A172 (cell line): ENCODE measurements around the gene ELN. TPM values are rescaled to one million over a fixed set of nuclear protein-coding genes. Genes with fewer than 3 reads are reported as not detected.

ENCODE experiments used
- DNase-seq: peaks from one replicate; pipeline ENCODE4 v3.0.0-alpha.2; 2015; ENCODE audit warnings: low spot score
- total RNA-seq: library from RNA; depleted of rRNA; stranded (reverse); fragments of >200 nt; shearing (Covaris generic); gene quantifications from 2 replicates; pipeline ENCODE4 v1.2.3, GENCODE V29; 2014

Gene ELN
- total RNA-seq, 1 experiment from 2014 or later: 0.50 TPM

DNA sequence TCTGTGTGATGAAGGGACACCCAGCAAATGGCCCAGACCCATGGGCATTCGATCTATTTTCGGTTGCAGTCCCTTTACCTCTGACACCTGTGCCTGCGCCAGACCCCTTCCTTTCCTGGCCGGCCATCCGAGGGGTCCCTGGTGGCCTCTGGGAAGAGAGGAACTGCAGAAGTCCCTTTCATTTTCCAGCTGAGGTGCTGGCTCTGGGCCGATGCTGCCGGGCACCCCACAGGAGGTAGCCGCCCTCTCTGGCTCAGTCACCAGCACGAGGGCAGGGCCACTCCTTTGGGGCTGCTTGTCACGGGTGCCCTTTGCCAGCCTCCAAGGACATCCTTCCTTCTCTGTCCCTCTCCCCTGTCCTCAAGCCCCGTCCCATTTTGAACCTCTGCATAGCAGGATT lies 4.2 kb upstream of the ELN start:
- no peak for DNase-seq

DNA sequence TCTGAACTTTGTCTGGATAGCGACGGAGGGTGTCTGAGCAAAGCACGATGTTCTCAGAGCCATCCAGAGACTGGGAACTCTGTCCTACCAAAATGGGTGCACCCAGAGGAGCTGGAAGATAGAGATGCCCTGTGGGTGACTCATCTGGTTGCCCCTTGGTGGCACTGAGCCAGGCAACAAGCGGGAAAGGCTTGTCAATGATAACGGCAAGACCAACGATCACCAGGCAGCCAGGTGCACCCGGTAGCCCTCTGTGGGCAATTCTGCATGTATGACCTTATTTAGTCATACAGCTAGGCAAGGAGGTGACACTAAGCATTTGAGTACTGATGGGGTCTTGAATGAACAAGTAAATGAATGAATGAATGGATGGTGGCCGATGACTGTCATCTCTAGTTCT lies 2.8 kb upstream of the ELN start:
- DNase-seq: peak; percentile 61

DNA sequence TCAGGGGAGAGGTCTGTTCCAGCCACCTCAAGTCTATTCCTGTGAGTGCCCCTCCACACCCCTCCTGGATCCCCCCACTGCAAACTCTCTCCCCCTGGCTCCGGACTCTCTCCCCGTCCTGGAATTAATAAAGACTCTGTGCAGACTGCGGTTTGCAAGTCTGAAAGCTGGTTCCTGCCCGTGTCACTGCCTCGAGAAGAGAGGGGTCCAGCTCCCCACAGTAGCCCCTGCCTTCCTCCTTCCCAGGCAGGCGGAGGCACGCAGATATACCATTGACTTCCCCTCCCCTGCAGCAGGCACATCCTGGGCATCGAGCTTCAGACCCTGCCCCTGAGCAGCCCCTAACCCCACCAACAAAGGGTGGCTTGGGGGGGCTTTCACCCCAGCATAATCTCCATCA lies 2.2 kb upstream of the ELN start:
- DNase-seq: no peak

DNA sequence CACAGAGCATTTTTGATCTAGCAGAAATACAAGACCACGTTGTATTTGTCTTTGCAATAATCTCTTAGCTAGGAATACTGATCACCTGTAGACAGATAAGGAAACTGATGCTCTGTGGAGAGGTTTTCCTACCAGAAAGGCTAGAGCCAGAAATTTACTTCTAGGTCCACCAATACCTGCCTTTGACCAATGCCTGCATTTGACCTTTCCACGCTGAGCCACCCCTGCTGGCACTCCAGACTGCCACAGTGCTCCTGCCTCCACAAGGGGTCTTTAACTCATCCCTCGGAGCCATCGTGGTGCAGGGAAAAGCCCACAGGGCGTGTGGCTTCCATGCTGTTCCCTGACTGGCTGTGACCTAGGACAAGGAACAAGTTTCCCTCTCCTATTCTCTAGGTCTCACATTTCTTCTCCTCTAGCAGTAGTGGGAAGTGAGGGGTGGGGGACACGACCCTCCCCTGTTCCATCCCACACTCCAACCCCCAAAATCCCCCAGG lies 1.5 kb upstream of the ELN start:
- DNase-seq: no peak

DNA sequence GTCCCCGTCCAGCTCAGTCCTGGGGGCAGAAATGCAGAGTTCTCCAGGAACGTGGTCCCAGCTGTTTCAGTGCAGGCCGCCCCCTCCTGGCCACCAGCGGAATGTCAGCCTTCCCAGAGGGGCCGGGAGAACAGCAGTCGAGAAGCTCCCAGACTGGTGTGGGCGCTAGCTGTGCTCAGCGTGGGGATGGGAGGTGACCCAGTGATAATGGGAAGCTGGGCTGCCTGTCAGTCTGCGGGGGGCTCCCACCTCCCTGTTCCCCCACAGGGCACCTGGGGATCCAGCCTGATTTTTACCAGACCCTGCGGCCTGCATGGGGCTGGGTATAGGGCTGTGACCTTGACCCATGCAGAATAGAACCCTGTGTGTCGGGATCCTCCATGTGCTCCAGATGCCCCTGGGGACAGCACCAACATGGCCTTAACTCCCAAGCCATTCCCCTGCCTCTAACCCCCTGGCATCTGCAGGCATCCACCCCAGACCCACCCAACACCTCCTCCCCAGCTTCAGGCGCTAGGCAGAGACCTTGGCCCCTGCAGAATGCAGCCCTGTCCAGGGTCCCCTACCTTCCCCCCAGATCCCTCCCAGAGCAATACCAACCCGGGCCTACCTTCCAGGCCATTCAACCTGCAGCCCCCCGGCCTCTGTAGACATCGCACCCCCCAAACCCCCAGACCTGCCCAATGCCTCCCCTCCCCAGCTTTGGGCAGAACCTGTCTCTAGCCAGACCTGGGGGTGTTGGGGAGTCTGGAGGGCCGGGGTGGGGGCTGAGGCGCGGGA lies 880 bp upstream of the ELN start:
- DNase-seq: peak; percentile 68

DNA sequence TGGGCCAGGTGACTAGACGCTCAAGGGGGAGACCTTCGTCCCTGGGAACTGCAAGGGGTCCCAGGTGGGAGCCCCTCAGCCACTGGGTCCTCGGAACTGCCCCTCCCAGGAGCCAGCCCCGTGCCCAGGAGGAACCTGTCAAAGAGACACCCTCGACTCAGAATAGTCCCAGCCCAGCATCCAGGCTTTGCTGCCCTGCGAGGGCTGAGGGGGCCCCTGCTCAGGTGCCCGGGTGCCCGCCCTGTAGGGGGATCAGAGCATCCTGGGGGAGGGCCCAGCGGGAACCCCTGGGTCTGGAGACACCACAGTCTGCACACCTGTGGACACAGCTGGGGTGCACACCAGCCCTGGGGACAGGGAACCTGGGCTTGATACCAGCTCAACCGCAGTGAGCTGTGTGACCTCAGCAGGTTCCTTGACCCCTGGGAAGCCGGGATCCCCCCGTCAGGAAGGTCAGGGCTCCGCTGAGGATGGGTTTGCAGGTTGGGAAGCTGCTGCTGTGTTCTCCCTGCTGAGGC lies 407 bp downstream of the ELN start:
- DNase-seq: no peak

DNA sequence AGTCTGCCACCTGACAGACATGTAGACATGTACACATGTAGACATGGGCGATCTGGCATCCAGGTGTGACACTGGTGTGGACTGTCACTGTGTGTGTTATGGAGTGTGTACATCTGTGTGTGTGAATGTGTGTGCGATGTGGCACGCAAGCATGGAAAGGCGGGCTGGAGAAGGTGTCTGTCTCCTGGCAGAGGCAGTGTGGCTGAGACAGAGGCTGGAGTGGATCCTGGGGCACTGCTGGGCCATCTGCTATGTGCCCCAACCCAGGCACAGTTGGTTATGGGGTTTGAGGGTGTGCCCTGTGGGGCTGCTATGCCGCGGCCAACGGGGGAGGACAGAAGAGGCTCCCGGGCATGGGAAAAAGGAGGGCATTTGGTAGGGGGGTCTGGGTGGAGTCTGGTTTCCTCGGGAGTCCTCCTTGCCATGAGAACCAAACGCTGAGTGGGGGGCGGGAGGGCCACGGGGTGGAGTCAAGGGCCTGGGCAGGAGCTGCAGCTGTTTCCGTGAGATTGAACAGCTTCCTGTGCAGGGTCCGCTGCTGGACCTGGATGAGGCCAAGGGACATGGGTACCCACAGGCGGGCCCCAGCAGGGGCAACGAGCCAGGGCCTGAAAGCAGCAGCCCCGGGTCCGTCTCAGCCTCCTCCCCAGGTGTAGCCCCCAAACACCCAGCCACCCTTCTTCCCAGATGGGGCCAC lies 1.3 kb downstream of the ELN start:
- no peak for DNase-seq

DNA sequence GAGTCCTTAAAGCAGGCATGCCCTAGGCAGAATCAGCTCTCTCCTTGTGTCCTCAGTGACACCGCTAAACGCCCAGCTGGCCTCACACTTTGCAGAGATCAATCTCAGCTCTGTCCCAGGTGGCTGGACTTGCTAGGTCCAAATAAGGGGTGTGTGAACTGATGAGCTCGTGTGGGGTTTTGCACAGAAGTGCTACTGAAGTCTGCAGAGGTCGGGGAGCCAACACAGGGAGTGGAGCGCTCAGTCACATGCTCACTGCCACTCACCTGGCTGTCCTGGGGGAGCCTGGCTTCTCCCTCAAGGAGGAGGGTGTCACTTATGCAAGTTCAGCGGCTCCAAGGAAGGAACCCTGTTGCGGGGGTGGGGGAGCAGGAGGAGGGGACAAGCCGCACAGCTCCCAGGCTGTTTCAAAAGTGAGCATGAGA lies 2.0 kb downstream of the ELN start:
- no peak for DNase-seq

DNA sequence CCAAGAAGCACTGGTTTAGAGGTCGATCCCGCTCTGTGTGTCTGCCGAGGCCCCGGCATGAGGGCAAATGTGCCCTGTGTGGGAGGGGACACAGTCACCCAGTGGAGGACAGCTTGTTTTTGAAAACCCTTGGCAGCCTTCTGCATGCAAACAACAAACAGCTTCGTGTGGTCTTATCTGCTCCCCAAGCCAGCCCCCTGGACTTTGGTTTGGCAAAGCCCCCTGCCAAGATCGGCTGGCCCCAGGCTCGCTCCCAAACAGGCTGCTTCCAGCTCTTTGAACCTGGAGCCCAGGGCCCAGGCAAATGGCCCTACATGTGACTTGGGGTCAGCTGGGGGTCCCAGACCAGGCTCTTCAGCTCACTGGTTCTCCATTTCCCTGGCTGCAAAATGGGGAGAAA lies 2.9 kb downstream of the ELN start:
- DNase-seq: no peak

DNA sequence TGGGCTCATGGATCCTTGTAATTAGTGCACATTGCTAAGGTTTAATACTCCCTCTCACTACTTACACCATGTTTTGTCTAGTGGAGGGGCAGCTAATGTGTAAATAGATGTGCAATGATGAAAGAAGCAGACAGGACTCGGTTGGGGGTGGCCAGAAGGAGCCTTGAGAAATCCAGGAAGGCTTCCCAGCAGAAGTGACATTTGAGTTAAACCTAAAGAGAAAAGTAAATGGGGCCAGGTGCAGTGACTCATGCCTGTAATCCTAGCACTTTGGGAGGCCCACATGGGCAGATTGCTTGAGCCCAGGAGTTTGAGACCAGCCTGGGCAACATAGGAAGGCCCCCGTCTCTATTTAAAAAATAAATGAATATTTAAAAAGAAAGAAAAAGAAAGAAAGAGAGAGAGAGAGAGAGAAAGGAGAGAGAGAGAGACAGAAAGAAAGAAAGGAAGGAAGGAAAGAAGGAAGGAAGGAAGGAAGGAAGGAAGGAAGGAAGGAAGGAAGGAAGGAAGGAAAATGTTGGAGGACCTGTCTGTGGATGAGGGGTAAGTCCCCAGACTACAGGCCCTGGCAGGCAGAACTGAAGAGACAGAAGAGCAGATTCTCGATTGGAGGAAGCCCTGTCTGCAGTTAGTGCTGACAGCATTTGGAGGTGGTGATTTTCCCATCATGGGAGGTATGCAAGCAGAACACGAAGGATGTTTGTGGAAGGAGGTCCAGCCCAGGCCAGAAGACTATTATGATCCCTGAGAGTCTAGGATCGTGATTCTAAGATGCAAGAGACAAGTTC lies 3.6 kb downstream of the ELN start:
- DNase-seq: no peak

DNA sequence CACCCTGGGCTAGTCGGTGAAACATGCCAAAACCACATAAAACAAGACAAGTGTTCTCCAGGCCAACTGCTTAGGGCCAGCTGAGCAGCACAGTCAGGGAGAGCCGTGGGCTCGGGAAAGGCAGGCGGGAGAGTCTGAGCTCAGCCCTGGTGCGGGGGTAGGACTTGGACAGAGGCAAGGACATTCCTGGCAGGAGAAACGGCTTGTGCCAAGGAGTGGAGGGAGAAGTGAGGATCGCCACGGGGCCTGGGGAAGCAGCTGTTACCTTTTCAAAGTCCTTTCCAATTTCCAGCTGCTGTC lies 4.2 kb downstream of the ELN start:
- DNase-seq: peak; percentile 67

DNA sequence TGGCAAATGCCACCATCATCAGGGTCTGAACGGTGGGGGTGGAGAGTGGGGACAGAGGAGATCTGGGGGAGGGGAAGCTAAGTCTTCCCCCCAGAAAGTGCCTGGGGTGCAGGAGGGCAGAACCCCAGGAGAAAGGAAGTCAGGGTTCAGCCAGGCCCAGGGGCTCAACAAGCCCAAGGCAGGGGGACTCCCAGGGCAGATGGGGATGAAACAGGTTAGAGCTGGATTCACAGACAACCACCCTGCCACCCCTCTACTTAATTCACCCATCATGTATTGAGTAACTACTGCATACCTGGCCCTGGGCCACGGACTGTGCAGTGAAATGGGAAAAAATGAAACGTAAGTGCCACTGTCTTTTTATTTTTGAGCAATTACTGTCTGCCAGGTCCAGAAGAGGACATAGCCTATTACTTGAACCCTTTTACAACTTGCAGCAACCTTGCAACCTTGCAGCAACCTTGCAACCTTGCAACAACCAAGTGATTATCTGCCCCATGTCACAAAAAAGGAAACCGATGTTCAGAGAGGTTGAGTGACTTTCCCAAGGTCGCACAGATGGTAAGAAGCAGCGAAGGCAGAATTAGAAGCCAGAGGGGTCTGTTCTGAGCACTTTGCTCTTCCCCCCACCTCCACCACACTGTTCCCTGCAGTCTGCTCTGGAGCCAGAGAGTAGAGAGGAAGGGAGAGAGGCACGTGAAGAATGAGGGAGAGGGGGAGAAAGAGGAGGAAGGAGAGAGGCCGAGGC lies 4.8 kb downstream of the ELN start:
- no peak for DNase-seq

DNA sequence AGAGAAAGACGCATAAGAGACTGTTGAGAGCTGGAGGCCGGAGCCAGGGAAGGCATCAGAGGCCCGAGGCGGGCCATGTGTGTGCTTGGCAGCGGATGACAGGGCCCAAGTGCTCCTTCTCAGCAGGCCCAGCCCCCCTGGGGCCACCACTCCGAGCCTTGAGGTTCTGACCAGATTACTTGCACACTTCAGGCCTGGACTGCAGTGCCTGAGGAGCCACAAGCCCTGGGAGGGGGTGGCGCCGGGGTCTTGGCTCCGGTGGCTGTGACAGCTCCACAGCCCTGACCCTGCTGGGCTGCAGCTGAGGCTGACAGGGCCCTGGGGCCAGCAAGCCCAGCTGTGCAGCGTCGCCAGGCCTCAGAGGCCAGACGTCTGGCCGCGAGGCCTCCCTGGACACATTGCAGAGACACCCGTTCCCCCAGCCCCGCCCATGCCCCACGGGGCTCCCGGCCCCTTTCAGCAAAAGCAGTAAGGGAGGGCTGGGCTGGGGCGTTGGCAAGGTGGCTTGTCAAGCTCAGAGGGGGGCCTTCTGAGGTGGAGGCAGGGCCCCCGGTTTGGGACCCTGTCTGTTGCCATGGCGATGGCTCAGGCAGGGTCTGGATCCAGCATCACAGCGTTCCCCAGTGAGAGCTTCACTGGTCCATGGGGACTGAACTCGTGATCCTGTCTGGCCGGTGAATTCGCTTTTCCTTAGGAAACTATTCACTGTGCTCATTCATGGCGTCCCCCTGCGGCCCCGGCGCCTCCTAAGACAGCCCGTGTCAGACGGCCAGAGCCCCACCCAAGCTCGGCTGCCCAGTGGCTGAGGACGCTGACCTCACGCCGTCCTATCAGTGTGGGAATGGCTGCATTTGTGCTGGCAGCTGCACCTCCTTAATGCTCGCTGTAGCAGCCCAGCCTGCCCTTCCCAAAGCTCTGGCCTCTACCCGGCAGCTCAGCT lies 5.7 kb downstream of the ELN start:
- DNase-seq: peak; percentile 81

DNA sequence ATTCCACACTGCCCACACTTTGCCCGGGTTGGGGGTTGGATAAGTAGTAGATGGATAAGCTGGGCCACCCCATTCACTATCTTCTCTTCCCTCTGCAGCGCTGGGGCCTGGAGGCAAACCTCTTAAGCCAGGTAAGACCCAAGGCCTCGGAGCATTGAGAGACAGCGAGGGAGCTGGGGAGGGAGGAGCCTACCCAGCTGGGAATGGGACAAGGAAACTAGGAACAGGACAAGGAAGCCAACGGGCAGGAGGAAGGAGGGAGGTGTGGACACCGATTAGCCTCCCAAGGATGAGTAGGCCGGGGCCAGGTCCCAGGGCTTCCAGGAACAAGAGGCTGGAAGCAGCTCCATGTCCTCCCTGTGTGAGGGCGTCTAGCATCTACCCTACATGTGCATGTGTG lies 9.6 kb downstream of the ELN start:
- no peak for DNase-seq

DNA sequence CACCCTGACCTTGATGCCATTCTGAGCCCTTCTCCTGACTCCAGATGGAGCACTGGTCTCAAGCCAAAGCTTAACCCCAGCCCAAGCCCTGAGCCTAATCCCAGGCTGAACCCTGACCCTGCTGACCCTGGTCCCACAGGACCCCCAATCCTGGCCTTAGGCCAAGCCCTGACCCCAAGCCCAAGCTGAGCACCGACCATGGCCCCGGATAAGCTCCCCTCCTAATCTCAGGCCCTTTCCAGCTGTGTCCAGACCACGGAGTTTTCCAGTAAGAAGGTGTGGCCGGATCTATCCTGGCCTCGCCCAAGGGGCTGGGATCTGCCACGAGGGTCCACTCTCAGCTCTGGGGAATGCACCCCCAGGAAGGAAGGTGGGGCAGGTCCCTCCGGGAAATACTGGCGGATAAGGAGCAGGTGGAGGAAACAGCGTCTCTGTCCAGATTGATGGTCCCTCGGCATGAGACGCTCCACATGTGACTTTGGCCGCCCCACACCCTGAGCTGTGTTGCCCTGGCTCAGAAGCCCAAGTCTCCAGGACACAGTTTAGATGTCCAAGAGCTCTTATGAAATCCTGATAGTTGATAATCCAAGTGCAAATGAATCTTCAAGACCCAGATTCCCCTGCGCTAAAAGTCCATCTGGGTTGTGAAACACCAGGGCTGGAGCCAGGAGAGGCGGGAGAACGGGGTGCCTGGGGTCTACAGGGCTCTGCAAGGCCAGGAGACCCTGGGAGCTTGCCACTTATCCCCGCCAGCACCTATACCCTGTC lies 10.4 kb downstream of the ELN start:
- DNase-seq: peak; percentile 61

DNA sequence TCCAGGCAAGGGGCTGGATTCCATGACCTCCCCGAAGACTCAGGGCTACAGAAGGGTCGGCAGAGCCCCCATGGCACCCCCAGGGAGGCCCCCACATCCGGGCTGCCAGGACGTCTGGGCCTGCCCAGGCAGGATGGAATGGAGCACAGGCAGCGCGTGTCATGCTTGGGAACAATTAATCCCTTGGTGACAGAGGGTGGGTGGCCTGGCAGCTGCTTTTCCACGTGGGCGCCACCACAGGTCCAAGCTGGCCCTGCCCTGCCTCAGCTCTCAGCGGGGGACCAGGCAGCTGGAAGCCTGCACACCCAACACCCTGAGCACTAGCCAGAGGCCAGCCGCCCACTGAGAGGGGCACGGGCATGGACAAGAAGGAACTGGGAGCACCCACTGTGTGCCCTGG lies 11.4 kb downstream of the ELN start:
- DNase-seq: peak; percentile 66

DNA sequence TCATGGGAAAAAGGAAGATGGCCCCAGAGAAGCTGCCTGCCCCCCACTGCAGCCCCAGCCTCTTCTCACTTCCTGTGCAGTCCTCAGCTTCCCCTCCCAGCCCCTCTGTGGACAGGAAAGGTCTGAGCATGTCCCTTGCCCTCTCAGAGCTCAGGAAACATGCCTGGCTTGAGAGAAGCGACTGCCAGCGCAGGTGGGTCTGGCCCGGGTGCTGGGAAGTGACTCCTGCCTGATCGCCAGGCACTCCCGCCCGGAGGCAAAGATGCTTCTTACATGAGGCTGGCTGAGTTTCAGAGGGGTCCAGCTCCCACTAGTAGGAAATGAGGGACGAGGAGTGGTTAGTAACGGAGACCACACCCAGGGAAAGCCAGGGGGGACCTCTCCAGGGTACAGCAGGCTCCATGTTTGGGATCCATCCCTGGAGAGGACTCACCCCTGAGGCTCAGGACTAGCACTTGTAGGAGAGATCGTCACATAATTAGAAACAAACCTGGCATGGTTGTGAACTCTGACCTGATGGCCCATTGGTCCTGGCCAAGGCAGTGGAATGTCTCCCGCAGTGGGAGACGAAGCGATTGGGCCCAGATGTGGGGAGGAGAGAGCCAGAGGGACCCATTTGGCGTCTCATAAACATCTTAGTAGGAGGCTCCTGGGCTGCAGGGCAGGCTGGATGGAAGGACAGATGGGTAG lies 12.3 kb downstream of the ELN start:
- no peak for DNase-seq

DNA sequence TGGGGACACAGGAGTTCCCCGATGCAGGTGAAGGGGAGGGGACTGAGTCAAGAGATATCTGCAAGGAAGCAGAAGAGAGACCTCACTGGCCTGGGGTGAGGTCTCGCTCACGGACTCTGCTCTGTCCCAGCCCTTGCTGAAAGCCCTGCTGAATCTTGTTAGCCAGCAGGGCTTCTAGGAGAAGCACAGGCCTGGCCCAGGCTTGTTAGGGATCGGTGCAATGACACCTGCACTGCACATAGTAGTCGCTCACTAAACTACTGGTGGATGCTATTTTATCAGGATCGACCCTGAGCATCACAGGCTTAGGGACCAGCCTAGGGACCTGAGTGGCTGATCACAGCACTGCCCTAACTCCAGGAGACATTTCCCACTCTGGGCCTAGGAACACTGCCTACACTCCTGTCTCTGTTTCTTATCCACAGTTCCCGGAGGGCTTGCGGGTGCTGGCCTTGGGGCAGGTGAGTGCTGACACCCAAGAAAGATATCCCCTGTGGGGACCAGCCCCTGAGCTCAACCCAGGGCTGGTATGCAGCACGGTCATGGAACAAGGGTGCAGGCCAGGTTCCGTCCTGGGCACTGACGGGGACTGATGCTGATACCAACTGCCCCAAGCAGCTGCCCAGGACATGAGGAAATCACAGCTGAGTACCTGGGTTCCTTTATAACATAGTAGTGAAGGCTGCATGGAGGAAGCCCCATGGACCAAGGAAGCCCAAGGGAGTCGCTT lies 13.0 kb downstream of the ELN start:
- no peak for DNase-seq
